ENCODE results near the gene SLC19A3. TPM values are rescaled to one million over a fixed set of nuclear protein-coding genes. Genes with fewer than 3 reads are reported as not detected.
"Not testable (repeated sequence)": the region's sequence is repeated elsewhere in the genome, so short reads cannot be mapped to it uniquely, and the experiment has no call there.

SLC19A3 gene
- total RNA-seq, 1 donor from 2014 or later = 0.14 TPM

- Mint-ChIP-seq H3K27ac (ENCODE audit: unreplicated experiment) (no peak overlapping the region), H3K36me3 (ENCODE audit: low read depth, unreplicated experiment) (no peaks in the 10 kb centered on the region), H3K27me3 (ENCODE audit: low read depth, unreplicated experiment) (no peaks in the 10 kb centered on the region), H3K4me3 (ENCODE audit: unreplicated experiment) (no peak overlapping the region), H3K9me3 (ENCODE audit: unreplicated experiment) (no peaks in the 10 kb centered on the region), H3K4me1 (ENCODE audit: low read depth, unreplicated experiment) (no peaks in the 10 kb centered on the region)
- Histone ChIP-seq H3K4me3 (ENCODE audit: insufficient read depth, low read depth, low read length) (no peak overlapping the region), H3K9ac (ENCODE audit: low read length) (no peak overlapping the region), H3K36me3 (ENCODE audit: insufficient read depth, low read length) (no peaks in the 10 kb centered on the region), H3K4me2 (ENCODE audit: low read length) (no peak overlapping the region), H3K79me2 (ENCODE audit: insufficient read depth, low read length) (no peaks in the 10 kb centered on the region), H3K27me3 (ENCODE audit: insufficient read depth, low read length) (no peaks in the 10 kb centered on the region), H4K20me1 (ENCODE audit: insufficient read depth, low read length) (no peaks in the 10 kb centered on the region), H3K9me3 (ENCODE audit: insufficient read depth, low read depth, low read length) (no peaks in the 10 kb centered on the region), H3K27ac (ENCODE audit: low read depth, low read length) (no peak overlapping the region), H2AFZ (ENCODE audit: low read depth, low read length) (no peak overlapping the region), H3K4me1 (ENCODE audit: insufficient read depth, low read length) (no peaks in the 10 kb centered on the region)
- DNase-seq (ENCODE audit: low read depth) (no peak), FAIRE-seq (no peak)
- TF ChIP-seq CTCF (IDR thresholded peaks at IDR 0.05; ENCODE audit: insufficient read depth, low read depth, low read length) (no peak), EZH2 (IDR thresholded peaks at IDR 0.05; ENCODE audit: insufficient read depth, low read length) (no peak)
Measured at GRCh38 chr2:227684258-227684657, 33.6 kb downstream of the SLC19A3 start.

- H3K4me1 ChIP-seq (ENCODE audit: insufficient read depth, low read length) = no peaks in the 10 kb centered on the region
- no peak overlapping the region for H3K9ac ChIP-seq (ENCODE audit: low read length)
- no peak overlapping the region for H3K27ac ChIP-seq (ENCODE audit: low read depth, low read length)
- no peaks in the 10 kb centered on the region for H3K27me3 ChIP-seq (ENCODE audit: insufficient read depth, low read length)
- no peaks in the 10 kb centered on the region for H3K36me3 ChIP-seq (ENCODE audit: insufficient read depth, low read length)
- Mint-ChIP-seq H3K4me3 (ENCODE audit: unreplicated experiment) (no peak overlapping the region), H3K4me1 (ENCODE audit: low read depth, unreplicated experiment) (no peaks in the 10 kb centered on the region), H3K36me3 (ENCODE audit: low read depth, unreplicated experiment) (no peaks in the 10 kb centered on the region), H3K27me3 (ENCODE audit: low read depth, unreplicated experiment) (peaks cover 2% of the 10 kb centered on the region), H3K9me3 (ENCODE audit: unreplicated experiment) (peaks cover 4% of the 10 kb centered on the region), H3K27ac (ENCODE audit: unreplicated experiment) (no peak overlapping the region)
- DNase-seq (ENCODE audit: low read depth) (no peak), FAIRE-seq (no peak)
- H3K4me2 ChIP-seq (ENCODE audit: low read length) = no peak overlapping the region
- H3K9me3 ChIP-seq (ENCODE audit: insufficient read depth, low read depth, low read length) = no peaks in the 10 kb centered on the region
- H3K4me3 ChIP-seq (ENCODE audit: insufficient read depth, low read depth, low read length) = no peak overlapping the region
- no peaks in the 10 kb centered on the region for H4K20me1 ChIP-seq (ENCODE audit: insufficient read depth, low read length)
- TF ChIP-seq EZH2 (IDR thresholded peaks at IDR 0.05; ENCODE audit: insufficient read depth, low read length) = no peak
- TF ChIP-seq CTCF (IDR thresholded peaks at IDR 0.05; ENCODE audit: insufficient read depth, low read depth, low read length) = no peak
- H2AFZ ChIP-seq (ENCODE audit: low read depth, low read length) = no peak overlapping the region
- H3K79me2 ChIP-seq (ENCODE audit: insufficient read depth, low read length) = no peaks in the 10 kb centered on the region
Measured at GRCh38 chr2:227677928-227678327, 39.9 kb downstream of the SLC19A3 start.

- no peaks in the 10 kb centered on the region for H4K20me1 ChIP-seq (ENCODE audit: insufficient read depth, low read length)
- peaks cover 2% of the 10 kb centered on the region for H3K27me3 Mint-ChIP-seq (ENCODE audit: low read depth, unreplicated experiment)
- H3K27me3 ChIP-seq (ENCODE audit: insufficient read depth, low read length) = no peaks in the 10 kb centered on the region
- no peak overlapping the region for H3K27ac ChIP-seq (ENCODE audit: low read depth, low read length)
- no peak overlapping the region for H2AFZ ChIP-seq (ENCODE audit: low read depth, low read length)
- no peaks in the 10 kb centered on the region for H3K9me3 ChIP-seq (ENCODE audit: insufficient read depth, low read depth, low read length)
- no peaks in the 10 kb centered on the region for H3K79me2 ChIP-seq (ENCODE audit: insufficient read depth, low read length)
- no peak overlapping the region for H3K9ac ChIP-seq (ENCODE audit: low read length)
- DNase-seq (ENCODE audit: low read depth) (no peak), FAIRE-seq (no peak)
- no peak overlapping the region for H3K4me2 ChIP-seq (ENCODE audit: low read length)
- TF ChIP-seq CTCF (IDR thresholded peaks at IDR 0.05; ENCODE audit: insufficient read depth, low read depth, low read length) = no peak
- no peak for TF ChIP-seq EZH2 (IDR thresholded peaks at IDR 0.05; ENCODE audit: insufficient read depth, low read length)
- no peaks in the 10 kb centered on the region for H3K4me1 ChIP-seq (ENCODE audit: insufficient read depth, low read length)
- no peak overlapping the region for H3K4me3 ChIP-seq (ENCODE audit: insufficient read depth, low read depth, low read length)
- no peaks in the 10 kb centered on the region for H3K36me3 Mint-ChIP-seq (ENCODE audit: low read depth, unreplicated experiment)
- H3K36me3 ChIP-seq (ENCODE audit: insufficient read depth, low read length) = no peaks in the 10 kb centered on the region
- H3K9me3 Mint-ChIP-seq (ENCODE audit: unreplicated experiment) = peaks cover 4% of the 10 kb centered on the region
- H3K27ac Mint-ChIP-seq (ENCODE audit: unreplicated experiment) = no peak overlapping the region
- H3K4me1 Mint-ChIP-seq (ENCODE audit: low read depth, unreplicated experiment) = no peaks in the 10 kb centered on the region
- H3K4me3 Mint-ChIP-seq (ENCODE audit: unreplicated experiment) = no peak overlapping the region
Measured at GRCh38 chr2:227674485-227674884, 43.3 kb downstream of the SLC19A3 start.

GRCh38 chr2:227673620-227674019 is 44.2 kb downstream of the SLC19A3 start:
- H3K27me3 ChIP-seq (ENCODE audit: insufficient read depth, low read length); H3K4me2 ChIP-seq (ENCODE audit: low read length); H3K9me3 Mint-ChIP-seq (ENCODE audit: unreplicated experiment); H3K4me1 ChIP-seq (ENCODE audit: insufficient read depth, low read length); H3K27ac ChIP-seq (ENCODE audit: low read depth, low read length); H2AFZ ChIP-seq (ENCODE audit: low read depth, low read length); H3K27me3 Mint-ChIP-seq (ENCODE audit: low read depth, unreplicated experiment); H3K4me1 Mint-ChIP-seq (ENCODE audit: low read depth, unreplicated experiment); H3K9me3 ChIP-seq (ENCODE audit: insufficient read depth, low read depth, low read length); H3K36me3 Mint-ChIP-seq (ENCODE audit: low read depth, unreplicated experiment); DNase-seq (ENCODE audit: low read depth); H3K4me3 Mint-ChIP-seq (ENCODE audit: unreplicated experiment); H3K79me2 ChIP-seq (ENCODE audit: insufficient read depth, low read length); H3K36me3 ChIP-seq (ENCODE audit: insufficient read depth, low read length); H3K9ac ChIP-seq (ENCODE audit: low read length); FAIRE-seq; H3K4me3 ChIP-seq (ENCODE audit: insufficient read depth, low read depth, low read length); H4K20me1 ChIP-seq (ENCODE audit: insufficient read depth, low read length); H3K27ac Mint-ChIP-seq (ENCODE audit: unreplicated experiment): not testable (repeated sequence)

Data from astrocyte (in vitro differentiated cells and primary cell).